ENCODE results near the gene ARHGAP31.

ARHGAP31 gene

GRCh38 chr3:119436977-119437376 lies 142.8 kb downstream of the ARHGAP31 start:
- no peak for DNase-seq (ENCODE audit: low spot score)

DNA sequence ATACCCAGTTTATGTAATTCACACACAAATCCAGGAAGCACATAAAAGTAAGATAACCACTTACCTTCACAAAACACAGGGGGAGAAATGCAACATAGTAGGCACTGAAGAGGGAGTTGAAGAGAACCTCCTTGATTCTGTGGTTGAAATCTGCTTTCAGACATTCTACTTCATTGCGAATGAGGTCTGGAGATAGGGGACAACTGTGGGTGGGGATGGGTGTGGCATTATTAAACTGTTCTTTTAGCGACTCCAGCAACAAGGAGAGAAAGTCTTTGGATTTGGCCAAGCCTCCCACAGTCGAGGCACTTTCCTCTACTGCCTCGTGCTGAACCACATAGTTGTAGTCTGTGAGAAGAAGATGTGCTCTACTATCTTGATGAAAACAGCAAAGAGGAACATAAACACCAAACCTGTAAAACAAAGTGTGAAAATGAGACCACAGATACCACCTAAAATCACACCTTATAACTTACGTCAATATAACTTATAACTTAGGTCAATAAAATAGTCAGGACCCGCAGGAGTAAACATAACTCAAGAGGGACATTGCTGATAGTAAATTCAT lies 143.6 kb downstream of the ARHGAP31 start:
- no peak for DNase-seq (ENCODE audit: low spot score)

DNA sequence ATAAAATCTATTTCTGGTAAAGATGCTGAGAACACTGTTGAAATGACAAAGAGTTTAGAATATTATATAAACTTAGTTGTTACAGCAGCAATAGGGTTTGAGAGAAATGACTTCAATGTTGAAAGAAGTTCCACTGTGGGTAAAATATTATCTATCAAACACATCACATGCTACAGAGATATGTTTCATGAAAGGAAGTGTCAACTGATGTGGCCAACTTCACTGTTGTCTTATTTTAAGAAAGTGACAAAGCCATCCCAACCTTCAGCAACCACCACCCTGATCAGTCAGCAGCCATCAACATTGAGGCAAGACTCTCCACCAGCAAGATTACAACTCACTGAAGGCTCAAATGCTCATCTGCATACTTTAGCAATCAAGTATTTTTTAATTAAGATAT lies 149.0 kb downstream of the ARHGAP31 start:
- DNase-seq (ENCODE audit: low spot score) = no peak

- no peak for DNase-seq (ENCODE audit: low spot score)
Measured at GRCh38 chr3:119444590-119444989, 150.4 kb downstream of the ARHGAP31 start.

DNA sequence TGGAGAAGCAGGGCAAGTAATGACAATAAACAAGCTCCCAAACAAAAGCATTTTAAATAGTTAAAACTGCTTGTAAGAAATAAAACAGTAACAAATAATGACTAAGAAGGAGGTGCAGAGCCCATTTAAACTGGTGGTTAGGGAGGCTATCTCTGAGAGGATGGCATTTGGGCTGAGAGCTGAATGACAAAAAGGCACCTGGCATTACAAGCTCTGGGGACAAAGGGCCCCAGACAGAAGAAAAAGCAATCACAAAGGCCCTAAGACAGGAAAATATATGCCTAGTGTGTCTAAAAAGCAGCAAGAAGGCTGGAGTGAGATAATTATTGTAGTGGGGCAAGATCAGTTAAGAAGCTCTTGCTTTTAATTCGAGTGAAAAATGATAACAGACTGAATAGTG lies 159.6 kb downstream of the ARHGAP31 start:
- no peak for DNase-seq (ENCODE audit: low spot score)

GRCh38 chr3:119456469-119456868 lies 162.3 kb downstream of the ARHGAP31 start:
- DNase-seq (ENCODE audit: low spot score) = no peak

DNA sequence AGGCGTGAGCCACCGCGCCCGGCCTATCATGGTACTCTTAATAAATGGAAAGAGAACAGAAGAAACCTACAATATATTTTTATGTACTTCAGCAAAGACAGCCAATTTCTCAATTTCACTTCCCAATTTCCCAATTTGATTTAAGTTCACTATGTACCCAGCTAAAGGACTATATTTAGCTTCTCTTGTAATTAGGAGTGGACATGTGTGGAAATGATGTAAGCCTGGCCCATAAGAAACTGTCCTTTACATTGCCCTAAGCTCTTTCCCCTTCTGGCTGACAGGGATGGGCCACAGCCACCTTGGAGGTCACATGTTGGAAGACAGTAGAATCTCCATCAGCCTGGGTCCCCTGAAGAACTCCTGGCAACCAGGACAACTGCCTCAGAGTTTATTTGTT lies 163.1 kb downstream of the ARHGAP31 start:
- DNase-seq (ENCODE audit: low spot score) = no peak

DNA sequence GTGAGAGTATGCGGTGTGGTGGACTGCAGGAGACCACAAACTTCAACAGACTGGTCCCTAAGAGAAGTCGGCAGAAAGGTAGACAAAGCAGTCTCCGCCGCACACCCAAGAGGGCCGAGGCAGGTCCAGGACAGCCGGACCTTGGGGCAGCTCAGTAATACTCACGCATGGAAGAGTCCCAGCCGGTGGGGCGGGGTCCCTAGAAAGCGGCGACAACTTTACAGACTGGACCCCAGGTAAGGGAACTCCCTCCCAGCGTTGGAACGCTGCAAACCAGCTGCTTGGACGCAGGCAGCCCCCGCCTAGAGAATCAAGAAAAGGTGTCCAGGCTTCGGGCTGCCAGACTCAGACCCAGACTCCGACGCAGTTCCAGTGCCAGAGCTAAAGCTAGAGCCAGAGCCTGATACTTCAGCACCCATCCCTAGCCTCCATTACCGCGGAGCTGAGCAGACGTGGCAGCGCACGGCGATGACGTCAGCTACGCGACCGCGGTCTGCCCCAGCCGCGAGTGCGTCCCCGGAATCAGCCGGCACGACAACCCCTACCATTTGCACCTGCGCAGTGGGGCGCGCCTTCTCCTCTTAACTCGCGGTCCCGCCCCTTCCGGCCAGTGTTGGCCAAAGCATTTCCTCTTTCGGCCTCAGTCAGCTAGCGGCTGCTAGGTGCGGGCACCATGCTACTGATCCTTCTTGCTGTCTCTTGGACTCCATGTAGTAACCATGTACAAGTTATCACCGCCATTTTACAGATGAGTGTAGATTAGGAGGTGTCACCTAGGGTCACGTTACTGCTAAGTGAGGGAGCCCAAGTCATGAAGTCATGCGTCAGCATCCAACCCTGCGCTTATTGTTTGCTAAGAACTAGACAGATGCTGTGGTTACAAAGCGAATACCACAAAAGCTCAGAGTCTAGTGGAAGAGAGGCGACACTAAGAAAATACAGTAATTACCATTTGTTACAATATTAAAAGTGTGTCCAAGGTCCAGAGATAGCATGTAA lies 169.3 kb downstream of the ARHGAP31 start, which contains the start of gene TMEM39A:
TSS of gene TMEM39A (minus strand) at position 445 of the 999 bp plus-strand sequence. CDS start 1,541 bp downstream, outside the sequence.
- peak; percentile 99 for DNase-seq (ENCODE audit: low spot score)

- DNase-seq (ENCODE audit: low spot score) = no peak
Measured at GRCh38 chr3:119468041-119468440, 173.9 kb downstream of the ARHGAP31 start.

- no peak for DNase-seq (ENCODE audit: low spot score)
Measured at GRCh38 chr3:119469418-119470189, 175.4 kb downstream of the ARHGAP31 start.
